NB4 (cell line): ENCODE data around the gene TMEM217.
A peak's percentile ranks its signal among the peaks of the same experiment; 100 is the strongest.

Source experiments
- DNase-seq: peaks from one replicate; pipeline ENCODE4 v3.0.0; 2010; ENCODE audit warnings: low read depth
- H3K4me3 ChIP-seq: one replicate; pipeline ENCODE4 v1.5.1; 2011; ENCODE audit warnings: mild to moderate bottlenecking, low read depth, low read length, moderate library complexity
- MYC ChIP-seq: IDR thresholded peaks from 2 replicates; pipeline ENCODE4 v1.6.1; 2011; ENCODE audit warnings: low read depth, low read length
- POLR2A ChIP-seq: IDR thresholded peaks from 2 replicates; pipeline ENCODE4 v1.6.1; 2011; ENCODE audit warnings: mild to moderate bottlenecking; ENCODE audit not compliant: insufficient read length; ENCODE audit errors: extremely low read depth
- TF ChIP-seq, protein P1 (sequence below): IDR thresholded peaks from one replicate; pipeline ENCODE4 v1.5.1; 2012; ENCODE audit warnings: low read depth, low read length
- TF ChIP-seq, protein P2 (sequence below): IDR thresholded peaks from 2 replicates; pipeline ENCODE4 v1.6.1; 2011; ENCODE audit warnings: low read depth, low read length

Gene TMEM217

DNA sequence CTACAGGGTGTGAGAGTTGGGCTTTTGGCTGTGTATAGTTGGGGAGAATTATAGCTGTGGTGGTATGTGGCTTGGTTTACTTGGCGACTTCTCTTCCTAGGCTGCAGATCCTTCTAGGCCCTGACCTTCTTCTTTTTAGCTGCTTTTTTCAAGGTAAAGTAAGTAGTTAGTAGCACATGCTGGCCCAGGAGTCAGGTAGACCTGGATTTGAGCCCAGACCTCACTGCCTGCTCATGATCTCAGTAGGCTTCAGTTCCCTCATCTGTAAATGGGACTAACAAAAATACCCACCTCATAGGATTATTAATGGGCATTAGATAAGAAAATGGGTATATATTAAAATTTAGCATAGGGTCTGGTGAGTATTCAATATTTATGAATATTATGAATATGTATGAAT is 17.4 kb upstream of the TMEM217 start:
- TF ChIP-seq, protein P1, sequence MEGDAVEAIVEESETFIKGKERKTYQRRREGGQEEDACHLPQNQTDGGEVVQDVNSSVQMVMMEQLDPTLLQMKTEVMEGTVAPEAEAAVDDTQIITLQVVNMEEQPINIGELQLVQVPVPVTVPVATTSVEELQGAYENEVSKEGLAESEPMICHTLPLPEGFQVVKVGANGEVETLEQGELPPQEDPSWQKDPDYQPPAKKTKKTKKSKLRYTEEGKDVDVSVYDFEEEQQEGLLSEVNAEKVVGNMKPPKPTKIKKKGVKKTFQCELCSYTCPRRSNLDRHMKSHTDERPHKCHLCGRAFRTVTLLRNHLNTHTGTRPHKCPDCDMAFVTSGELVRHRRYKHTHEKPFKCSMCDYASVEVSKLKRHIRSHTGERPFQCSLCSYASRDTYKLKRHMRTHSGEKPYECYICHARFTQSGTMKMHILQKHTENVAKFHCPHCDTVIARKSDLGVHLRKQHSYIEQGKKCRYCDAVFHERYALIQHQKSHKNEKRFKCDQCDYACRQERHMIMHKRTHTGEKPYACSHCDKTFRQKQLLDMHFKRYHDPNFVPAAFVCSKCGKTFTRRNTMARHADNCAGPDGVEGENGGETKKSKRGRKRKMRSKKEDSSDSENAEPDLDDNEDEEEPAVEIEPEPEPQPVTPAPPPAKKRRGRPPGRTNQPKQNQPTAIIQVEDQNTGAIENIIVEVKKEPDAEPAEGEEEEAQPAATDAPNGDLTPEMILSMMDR = no peak
- TF ChIP-seq MYC (no peak), POLR2A (no peak)
- TF ChIP-seq, protein P2, sequence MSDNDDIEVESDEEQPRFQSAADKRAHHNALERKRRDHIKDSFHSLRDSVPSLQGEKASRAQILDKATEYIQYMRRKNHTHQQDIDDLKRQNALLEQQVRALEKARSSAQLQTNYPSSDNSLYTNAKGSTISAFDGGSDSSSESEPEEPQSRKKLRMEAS = no peak
- no peak for DNase-seq

DNA sequence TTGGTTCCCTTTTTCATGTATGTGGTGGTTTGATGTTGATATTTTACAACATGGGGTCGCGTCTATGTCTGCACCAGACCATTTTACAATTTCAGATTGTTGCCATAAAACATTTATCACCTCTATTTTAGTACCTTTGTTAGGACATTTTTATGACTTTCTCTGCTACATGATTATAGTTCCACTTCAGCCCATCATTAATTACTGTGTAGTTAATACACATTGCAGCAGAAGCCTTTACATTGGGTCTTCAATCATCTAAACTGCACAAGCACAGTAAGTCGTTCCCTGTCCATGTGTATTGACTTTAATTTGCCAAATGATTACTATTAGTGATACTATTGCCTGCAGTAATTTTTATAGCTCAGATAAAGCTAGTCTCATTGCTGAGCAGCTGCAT is 15.7 kb upstream of the TMEM217 start:
- H3K4me3 ChIP-seq = no peak overlapping the region
- no peak for TF ChIP-seq POLR2A
- TF ChIP-seq MYC = no peak
- TF ChIP-seq, protein P2 = no peak
- TF ChIP-seq, protein P1 = no peak
- DNase-seq = peak; percentile 23

More for the DNA sequence above, 17.4 kb upstream of the TMEM217 start:
- no peak overlapping the region for H3K4me3 ChIP-seq

DNA sequence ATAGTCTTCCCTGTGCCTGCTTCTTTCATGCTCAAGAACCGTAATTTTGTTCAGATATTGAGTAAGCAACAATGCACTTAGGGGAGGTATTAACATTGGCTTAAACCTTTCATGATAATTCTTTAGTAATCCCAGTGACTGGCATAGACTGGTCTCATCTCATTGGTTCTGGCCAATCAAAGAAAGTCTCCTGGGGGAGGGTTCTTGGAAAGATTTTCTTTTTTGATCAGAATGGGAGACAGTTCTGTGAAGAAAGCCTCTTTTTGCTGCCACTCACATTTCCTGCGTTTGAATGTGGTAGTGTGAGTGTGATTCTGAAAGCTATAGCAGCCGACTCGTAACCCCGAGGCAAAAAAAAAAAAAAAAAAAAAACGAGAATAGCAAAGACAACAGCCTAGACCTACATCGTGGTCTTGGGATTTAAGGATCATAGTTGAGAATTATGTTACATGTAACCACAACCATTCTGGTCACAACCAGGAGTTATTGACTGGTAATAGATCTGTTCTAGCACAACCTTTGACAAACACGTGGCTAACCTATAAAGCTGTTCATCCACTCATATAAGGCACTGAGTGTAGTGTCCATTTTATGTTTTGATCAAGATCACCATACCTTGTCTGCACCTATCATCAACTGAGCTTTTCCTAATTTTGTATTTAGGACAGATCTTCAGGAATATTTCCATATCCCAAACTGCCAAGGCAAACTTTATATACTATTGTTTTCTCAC is 15.1 kb upstream of the TMEM217 start:
- TF ChIP-seq, protein P1 = no peak
- DNase-seq = no peak
- no peak overlapping the region for H3K4me3 ChIP-seq

DNA sequence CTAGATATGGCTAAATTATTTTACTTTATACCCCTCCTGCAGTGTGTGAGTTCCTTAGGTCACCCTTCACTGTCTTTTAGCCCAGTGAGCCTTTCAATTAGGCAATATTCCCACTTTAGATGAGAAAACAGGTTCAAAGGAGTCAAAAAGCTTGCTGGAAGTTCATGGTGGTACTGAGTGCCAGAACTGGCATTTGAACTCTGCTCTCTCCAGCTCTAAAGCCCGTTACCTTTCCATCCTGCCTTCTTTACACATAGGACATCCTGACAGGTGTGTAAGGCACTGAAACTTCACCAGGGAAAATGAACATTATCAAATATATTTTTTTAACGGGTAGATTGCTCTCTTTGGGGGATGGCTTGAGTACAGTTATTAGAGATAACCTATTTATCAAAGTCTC is 11.2 kb upstream of the TMEM217 start:
- DNase-seq = no peak
- H3K4me3 ChIP-seq = no peak overlapping the region
- TF ChIP-seq, protein P1 = no peak
- TF ChIP-seq MYC = no peak
- TF ChIP-seq, protein P2 = no peak
- no peak for TF ChIP-seq POLR2A

DNA sequence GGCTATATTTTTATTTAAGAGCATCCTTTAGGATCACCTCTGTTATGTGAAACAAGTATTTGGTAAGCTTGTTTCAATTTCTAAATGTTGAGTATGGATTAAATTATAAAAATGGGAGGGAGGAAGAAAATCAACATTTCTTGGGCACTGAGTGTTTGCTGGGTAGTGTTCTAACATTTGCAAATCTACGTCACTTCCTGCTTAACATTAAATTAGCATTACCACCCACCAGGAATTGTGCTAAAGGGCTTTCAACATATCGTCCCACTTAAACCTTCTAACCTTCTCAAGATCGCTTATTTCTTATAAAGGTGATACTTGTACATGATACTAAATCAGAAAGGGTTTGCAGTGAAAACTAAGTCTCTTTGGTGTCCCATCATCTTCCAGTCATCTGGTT is 7.9 kb upstream of the TMEM217 start:
- DNase-seq = no peak
- TF ChIP-seq POLR2A = no peak
- TF ChIP-seq, protein P1 = no peak
- TF ChIP-seq MYC = no peak
- TF ChIP-seq, protein P2 = no peak
- H3K4me3 ChIP-seq = no peak overlapping the region

DNA sequence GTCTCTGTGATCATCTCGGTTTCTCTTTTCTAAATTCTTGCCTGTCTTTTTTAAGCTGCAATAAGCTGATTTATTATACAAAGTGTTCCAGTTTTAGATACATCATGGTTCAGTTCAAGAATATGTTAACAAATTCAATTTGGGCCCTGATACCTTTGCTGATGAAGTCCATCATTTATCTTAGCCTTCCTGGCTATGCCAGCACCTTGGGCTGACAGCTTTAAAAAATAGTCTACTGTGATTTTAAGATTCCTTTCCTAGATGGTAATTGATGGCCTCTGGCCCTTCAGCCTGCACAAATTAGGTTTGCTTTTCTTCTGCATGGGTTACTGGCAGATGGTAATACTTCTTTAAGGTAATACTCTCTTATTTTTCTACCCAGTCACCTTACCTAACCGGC is 7.1 kb upstream of the TMEM217 start:
- no peak overlapping the region for H3K4me3 ChIP-seq
- DNase-seq = no peak
- TF ChIP-seq MYC (no peak), POLR2A (no peak)
- TF ChIP-seq, protein P2 = no peak
- TF ChIP-seq, protein P1 = no peak
